ENCODE data around the gene ENHO. TPM values are rescaled to one million over a fixed set of nuclear protein-coding genes. Genes with fewer than 3 reads are reported as not detected.

ENHO gene
- total and polyA plus RNA-seq, 9 donors = 0.22 to 0.87 (median 0.33) TPM; not detected in 2

DNA sequence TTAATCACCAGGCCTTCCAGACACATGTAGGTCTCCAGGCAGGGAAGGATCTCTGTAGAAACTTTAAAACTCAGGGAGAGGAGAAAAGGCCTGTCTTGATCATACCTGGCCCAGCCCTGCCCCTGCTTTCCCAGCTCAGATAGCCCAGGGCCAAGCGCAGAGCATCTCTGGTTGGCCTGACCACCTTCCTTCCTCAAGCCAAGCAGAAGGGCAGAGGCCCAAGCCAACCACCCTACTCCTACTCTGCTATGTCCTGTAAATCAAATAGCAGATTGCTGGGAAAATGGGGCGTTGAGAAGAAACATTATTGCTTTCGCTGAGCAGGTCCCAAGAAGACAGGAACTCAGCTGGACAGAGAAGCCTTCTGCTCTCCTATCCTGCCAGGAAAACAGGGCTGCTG is 14.3 kb downstream of the ENHO start:
- Histone ChIP-seq H3K9me3 (no peaks in the 10 kb centered on the region), H3K36me3 (no peaks in the 10 kb centered on the region), H3K4me3 (no peak overlapping the region), H3K27ac (no peak overlapping the region), H3K4me1 (ENCODE audit: insufficient read depth) (no peaks in the 10 kb centered on the region), H3K27me3 (no peaks in the 10 kb centered on the region)
- TF ChIP-seq, protein P1, sequence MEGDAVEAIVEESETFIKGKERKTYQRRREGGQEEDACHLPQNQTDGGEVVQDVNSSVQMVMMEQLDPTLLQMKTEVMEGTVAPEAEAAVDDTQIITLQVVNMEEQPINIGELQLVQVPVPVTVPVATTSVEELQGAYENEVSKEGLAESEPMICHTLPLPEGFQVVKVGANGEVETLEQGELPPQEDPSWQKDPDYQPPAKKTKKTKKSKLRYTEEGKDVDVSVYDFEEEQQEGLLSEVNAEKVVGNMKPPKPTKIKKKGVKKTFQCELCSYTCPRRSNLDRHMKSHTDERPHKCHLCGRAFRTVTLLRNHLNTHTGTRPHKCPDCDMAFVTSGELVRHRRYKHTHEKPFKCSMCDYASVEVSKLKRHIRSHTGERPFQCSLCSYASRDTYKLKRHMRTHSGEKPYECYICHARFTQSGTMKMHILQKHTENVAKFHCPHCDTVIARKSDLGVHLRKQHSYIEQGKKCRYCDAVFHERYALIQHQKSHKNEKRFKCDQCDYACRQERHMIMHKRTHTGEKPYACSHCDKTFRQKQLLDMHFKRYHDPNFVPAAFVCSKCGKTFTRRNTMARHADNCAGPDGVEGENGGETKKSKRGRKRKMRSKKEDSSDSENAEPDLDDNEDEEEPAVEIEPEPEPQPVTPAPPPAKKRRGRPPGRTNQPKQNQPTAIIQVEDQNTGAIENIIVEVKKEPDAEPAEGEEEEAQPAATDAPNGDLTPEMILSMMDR (IDR thresholded peaks at IDR 0.05) = no peak
- TF ChIP-seq EP300 (IDR thresholded peaks at IDR 0.05) (no peak), POLR2A (IDR thresholded peaks at IDR 0.05) (no peak)
- DNase-seq = no peak
- intact Hi-C loops (cut with DNase I) = loop anchor here in 2 of 4 donors (10.0 kb wide), 2 partner anchors 104 to 884 kb away; no protein-coding TSS in a partner anchor
- 76 to 83% (median 83%) methylated on average over 3 of the region's 3 CpGs for WGBS, 3 donors

- H3K27ac ChIP-seq = no peak overlapping the region
- H3K4me3 ChIP-seq = no peak overlapping the region
- H3K27me3 ChIP-seq = no peaks in the 10 kb centered on the region
- no peak for DNase-seq
- no peaks in the 10 kb centered on the region for H3K9me3 ChIP-seq
- H3K36me3 ChIP-seq = no peaks in the 10 kb centered on the region
- no peaks in the 10 kb centered on the region for H3K4me1 ChIP-seq (ENCODE audit: insufficient read depth)
- TF ChIP-seq POLR2A (IDR thresholded peaks at IDR 0.05) = no peak
- no peak for TF ChIP-seq EP300 (IDR thresholded peaks at IDR 0.05)
- TF ChIP-seq, protein P1 (IDR thresholded peaks at IDR 0.05) = no peak
- intact Hi-C loops (cut with DNase I) = loop anchor here in 2 of 4 donors (10.0 kb wide), 2 partner anchors 103 to 883 kb away; no protein-coding TSS in a partner anchor
Observed at GRCh38 chr9:34507966-34508365, 14.8 kb downstream of the ENHO start.

DNA sequence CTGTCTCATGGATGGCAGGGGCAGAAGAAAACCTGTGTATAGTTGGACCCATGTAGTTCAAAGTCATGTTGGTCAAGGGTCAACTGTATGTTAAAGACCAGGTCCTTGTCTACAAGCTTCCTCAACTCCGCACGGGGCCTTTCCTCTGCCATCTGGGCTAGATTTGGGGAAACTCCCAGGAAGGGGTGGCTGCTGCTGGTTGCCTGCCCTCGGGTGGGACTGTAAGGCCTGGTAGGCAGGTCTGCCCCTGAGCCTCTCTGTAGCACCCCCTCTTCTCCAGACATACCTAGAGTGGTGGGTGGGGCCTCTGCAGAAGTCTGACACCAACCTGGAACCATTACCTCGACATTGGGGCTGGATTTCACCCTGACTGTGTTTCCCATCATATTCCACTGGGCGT is 15.2 kb downstream of the ENHO start:
- Histone ChIP-seq H3K9me3 (no peaks in the 10 kb centered on the region), H3K36me3 (no peaks in the 10 kb centered on the region), H3K27ac (no peak overlapping the region), H3K4me1 (ENCODE audit: insufficient read depth) (no peaks in the 10 kb centered on the region), H3K4me3 (no peak overlapping the region), H3K27me3 (no peaks in the 10 kb centered on the region)
- intact Hi-C loops (cut with DNase I) = loop anchor here in 2 of 4 donors (10.0 kb wide), 2 partner anchors 103 to 883 kb away; no protein-coding TSS in a partner anchor
- DNase-seq = no peak
- TF ChIP-seq POLR2A (IDR thresholded peaks at IDR 0.05) = no peak
- WGBS, 3 donors = 79 to 83% (median 82%) methylated on average over 5 of the region's 5 CpGs

- no peaks in the 10 kb centered on the region for H3K9me3 ChIP-seq
- TF ChIP-seq POLR2A (IDR thresholded peaks at IDR 0.05) = no peak
- no peak for TF ChIP-seq EP300 (IDR thresholded peaks at IDR 0.05)
- TF ChIP-seq, protein P1 (IDR thresholded peaks at IDR 0.05) = no peak
- H3K27ac ChIP-seq = no peak overlapping the region
- no peaks in the 10 kb centered on the region for H3K27me3 ChIP-seq
- 84 to 92% (median 90%) methylated on average over 7 of the region's 7 CpGs for WGBS, 3 donors
- no peaks in the 10 kb centered on the region for H3K36me3 ChIP-seq
- intact Hi-C loops (cut with DNase I) = loop anchor here in 2 of 4 donors (10.0 kb wide), 2 partner anchors 102 to 882 kb away; no protein-coding TSS in a partner anchor
- no peak for DNase-seq
- peaks cover 5% of the 10 kb centered on the region for H3K4me1 ChIP-seq (ENCODE audit: insufficient read depth)
- no peak overlapping the region for H3K4me3 ChIP-seq
Observed at GRCh38 chr9:34506623-34507022, 16.2 kb downstream of the ENHO start.

DNA sequence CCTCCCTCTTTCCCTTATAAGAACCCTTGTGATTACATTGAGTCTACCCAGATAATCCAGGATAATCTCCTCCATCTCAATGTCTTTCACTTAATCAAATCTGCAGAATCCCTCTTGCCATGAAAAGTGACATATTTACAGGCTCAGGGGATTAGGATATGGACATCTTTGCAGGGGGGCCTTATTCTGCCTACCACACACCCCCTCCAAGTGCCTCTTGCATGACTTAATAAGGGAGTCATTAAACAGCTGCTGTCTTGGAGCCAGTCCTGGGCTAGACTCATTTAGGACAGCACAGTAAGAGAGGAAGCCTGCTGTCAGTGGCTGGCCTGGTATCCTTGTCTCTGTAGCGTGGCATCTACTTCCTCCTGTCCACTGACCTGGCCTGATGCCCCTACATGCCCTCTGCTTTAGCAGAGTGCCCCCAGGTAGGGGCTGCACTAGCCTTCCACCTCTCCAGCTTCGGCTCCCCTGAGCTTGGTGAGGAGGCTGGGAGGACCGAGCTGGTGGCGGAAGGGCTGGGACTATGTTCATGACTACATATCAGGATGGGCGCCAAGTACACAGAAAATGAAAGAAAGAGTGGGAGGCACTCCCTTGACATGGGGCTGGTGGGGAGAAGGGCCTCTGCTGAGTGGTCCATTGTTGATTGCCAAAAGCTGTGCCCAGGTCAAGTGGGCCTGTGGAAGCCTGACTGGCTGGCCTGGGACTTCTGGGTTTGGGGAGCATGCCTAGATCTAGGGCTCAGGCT is 17.2 kb downstream of the ENHO start:
- no peaks in the 10 kb centered on the region for H3K27me3 ChIP-seq
- no peak for DNase-seq
- TF ChIP-seq, protein P1 (IDR thresholded peaks at IDR 0.05) = no peak
- TF ChIP-seq POLR2A (IDR thresholded peaks at IDR 0.05) (no peak), EP300 (IDR thresholded peaks at IDR 0.05) (no peak)
- intact Hi-C loops (cut with DNase I) = loop anchor here in 2 of 4 donors (10.0 kb wide), 2 partner anchors 101 to 881 kb away; no protein-coding TSS in a partner anchor
- H3K27ac ChIP-seq = no peak overlapping the region
- H3K4me3 ChIP-seq = no peak overlapping the region
- no peaks in the 10 kb centered on the region for H3K9me3 ChIP-seq
- WGBS, 3 donors = 88 to 92% (median 90%) methylated on average over 5 of the region's 5 CpGs
- peaks cover 5% of the 10 kb centered on the region for H3K4me1 ChIP-seq (ENCODE audit: insufficient read depth)
- no peaks in the 10 kb centered on the region for H3K36me3 ChIP-seq

Measured in ovary (tissue), 9 donors.